Measurements from ENCODE around the gene EPHA4.

Gene EPHA4

DNA sequence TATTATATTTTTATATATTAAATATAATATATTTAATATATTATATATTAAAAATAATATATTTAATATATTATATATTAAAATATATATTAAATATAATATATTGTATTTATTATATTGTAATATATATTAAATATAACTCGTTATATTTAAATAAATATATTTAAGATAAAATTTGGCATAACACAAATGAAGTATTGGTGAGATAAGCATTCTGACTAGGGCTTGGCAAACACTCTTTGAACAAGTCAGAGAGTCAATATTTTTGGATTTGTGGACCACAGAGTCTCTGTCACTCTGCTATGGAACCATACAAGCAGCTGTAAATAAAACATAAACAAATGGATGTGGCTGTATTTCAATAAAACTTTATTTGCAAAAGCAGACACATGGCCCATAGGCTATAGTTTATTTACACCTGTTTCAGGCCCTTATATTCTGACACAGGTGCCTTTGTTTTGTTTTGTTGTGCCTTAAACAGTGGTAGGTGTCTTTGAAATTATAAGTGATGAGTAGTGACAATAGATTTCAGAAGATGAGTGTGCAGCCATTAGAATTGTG lies 190.1 kb downstream of the EPHA4 start:
- no peak for DNase-seq

DNA sequence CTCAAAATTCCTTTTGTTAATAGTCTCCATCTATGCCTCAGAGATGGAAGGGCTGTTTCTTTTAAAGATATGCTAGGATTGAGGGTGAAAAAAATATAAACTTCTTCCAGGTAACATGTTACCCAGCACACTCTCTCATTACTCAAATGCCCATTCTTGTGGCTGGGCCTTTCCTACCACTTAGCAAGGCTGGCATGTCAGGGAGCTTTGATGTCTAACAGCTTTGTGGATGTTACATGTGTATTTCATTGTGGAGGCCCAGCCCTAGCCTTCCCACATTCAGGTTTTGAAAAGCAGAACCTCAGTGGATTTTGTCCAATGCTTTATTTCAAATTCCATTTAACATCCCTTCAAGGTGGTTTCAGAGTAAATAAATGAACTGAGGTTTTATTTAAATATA lies 191.4 kb downstream of the EPHA4 start:
- DNase-seq: no peak

DNA sequence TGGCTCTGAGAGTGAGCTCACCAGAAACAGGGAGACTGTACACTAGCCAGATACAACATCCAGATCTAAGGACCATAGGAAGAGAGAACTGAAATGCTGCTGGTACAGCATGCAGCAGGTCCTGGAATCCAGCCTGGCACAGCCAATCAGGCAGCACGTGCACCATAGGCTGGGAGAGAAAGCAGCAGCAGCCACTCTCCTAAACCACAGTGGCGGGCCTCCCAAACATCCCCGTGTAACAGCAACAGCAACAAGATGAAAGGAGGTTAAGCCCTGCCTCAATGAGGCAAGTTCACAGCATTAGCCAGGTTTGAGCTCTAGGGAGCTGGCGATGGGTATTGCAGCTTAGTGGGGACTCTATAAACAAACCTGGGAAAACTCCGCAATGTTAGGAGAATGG lies 192.0 kb downstream of the EPHA4 start:
- DNase-seq: no peak

DNA sequence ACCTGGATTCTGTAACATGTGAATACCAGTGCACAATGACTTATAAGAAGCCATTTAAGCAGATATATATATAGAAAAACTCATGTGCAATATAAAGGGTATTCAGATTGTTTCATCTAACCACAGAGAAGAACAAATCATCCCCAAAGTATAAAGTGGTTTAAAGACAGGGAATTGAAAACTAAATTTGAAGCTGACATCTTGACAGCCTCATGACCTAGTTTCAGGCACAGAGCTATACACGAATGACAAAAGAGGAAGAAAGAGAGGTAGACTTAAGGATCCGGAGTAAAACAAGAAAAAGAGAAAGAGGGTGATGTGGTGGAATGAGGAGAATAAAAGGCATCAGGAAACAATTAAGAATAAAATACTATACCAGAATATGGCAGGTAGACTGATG lies 194.5 kb downstream of the EPHA4 start:
- no peak for DNase-seq

DNA sequence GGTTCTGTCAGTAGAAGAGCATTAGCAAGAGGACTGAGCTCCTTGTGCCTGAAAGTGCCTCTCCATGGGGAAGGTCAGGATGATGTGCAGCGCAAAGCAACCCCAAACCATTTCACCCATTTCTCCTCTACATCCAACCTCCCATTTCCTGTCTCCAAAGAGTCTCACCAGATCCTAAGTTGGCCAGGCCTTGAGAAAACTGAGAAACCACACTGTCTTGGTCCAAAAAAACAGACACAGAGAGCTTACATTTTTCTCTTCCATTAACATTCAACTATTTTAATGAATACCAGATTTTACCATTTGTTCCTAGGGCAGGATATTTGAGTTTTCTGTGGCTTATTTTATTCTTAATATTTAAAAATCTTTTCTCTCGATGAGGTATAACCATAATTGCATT lies 195.0 kb downstream of the EPHA4 start:
- peak; percentile 37 for DNase-seq

DNA sequence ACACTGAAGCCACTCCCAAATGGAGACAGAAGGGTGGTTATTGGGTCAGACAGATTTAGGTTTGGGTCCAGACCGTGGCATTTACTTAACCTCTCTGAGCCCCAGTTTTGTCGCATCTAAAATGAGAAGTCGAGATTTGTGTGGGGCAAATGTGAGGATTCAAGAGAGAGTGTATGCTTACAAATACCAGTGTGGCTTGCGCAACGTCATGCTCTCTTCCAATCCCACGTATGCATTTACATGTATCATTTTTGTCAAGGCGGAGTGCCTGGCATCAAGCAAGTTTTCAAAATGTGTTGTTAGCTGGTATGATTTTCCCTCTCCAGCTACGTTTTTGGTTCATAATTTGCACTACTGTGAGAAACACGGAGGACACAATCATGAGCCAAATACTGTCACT lies 197.9 kb downstream of the EPHA4 start:
- DNase-seq: no peak

DNA sequence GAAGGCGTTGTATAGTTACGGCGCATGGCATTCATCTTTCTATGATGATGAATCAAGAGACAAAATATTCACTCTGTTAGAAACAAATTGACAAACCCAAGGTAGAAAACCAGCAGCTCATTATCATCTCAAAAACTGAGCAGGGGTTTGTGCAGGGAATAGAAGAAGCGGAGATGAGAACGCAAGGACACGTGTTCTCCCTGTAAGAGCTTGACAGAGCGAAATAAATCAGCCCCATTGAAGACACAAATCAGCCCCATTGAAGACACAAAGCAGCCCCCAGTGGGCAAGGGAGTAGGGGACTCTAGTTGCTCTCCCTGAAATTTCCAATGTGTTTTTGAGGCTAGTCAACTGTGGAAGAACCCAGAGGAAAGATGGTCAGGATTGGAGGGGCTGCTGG lies 199.2 kb downstream of the EPHA4 start:
- DNase-seq: no peak

DNA sequence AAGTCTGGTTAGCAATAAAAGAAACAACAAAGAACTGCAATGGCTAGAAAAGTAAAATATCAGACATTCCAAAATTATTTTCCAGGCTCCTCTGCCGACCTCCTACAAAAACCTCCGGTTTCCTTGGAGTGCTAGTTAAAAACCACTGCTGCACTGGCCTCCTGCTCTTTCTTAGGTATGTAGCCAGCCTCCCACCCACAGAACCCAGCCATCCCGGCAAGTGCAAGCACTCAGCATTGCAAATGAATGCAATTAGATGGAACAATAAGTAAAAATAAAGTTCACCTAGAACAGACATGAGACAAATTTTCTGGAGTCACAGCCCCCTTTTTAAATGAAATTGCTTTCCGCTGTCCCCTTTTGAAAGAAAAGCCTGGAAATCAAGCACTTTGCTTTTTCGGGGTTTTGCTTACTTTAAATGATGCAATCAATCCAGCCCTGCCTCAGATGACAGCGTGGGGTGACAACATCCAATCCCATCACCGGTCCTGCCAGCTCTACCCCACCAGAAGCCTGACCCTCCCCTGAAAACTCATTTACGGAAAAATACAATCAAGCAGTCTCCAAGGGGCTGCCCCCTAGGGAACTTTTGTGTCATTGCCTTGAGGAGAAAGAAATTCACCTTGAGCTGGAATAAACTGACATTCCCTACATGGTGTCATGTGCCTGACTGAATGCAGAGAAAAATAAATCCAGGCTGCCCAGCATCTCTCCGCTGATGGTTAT lies 199.8 kb downstream of the EPHA4 start:
- no peak for DNase-seq

DNA sequence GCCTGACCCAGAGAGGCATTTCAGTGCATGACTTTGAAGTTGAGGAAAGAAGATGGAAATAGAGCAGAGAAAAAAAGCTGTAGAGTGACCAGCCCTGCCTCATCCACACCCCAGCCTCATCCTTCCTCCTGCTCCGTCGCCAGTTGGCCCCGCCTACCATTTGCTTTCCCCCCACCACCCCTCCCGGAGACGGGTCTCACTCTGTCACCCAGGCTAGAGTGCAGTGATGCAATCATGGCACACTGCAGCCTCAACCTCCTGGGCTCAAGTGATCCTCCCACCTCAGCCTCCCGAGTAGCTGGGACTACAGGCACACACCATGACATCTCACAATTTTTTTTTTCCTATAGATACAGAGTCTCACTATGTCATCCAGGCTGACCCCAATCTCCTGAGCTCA lies 200.8 kb downstream of the EPHA4 start:
- DNase-seq: no peak

DNA sequence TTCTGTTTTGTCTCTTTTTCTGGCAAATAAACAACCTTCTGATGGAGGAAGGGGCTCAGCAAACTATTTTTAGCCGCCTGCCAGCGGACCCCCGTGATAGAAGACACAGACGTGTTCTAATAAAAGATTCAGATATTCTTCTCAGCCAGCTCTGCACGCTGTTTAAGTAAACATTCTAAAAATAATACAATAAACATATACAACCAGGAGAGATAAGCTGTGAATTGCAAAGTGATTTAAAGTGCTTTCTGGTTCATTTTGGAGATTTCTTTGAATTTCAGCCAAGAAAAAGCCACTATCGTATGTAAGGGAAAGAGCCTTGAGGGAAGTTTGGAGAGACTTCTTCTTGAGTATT lies 201.3 kb downstream of the EPHA4 start:
- no peak for DNase-seq

DNA sequence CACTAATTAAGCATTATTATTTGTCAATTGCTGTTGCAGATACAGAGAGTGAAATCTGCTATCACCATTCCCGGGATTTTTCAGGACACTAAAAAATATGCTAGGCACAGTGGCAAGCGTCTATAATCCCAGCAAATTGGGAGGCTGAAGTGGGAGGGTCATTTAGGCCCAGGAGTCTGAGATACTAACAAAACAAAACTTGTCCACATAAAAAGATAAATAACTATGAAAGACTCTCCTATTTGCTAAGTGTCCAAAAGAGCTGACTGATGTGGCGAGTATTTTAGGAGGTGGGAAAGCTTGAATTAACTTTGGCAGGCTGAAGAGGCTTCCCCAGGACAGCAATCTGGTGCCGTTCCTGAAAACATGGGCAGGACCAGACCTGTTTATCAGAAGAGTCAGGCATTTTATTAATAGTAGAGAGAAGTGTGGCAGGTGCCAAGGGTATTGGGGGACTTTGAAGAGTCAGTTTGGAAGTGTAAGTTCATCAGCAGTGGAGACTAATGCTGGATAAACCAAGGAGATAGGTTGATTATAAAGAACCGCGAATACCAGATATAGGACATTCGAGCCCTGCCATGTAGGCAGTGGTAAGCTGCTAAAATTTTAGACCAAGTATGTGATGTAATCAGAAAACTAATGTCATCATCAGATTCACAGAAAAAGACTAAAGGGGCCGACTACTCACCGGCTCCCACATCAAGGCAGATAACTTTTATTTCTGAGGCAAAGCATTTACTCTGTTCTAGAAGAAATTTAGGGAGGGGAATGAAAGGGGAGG lies 201.8 kb downstream of the EPHA4 start:
- no peak for DNase-seq
